Measurements from ENCODE around the gene PTPRD. TPM values are rescaled to one million over a fixed set of nuclear protein-coding genes. Genes with fewer than 3 reads are reported as not detected.

The PTPRD gene
- total RNA-seq, 2 donors from 2014 or later, result 97.4 to 101 TPM

- Histone ChIP-seq H3K4me1 (ENCODE audit: control insufficient read depth, insufficient read depth, low read length) (no peaks in the 10 kb centered on the region), H3K27ac (ENCODE audit: low read depth, low read length) (no peak overlapping the region), H3K9me3 (ENCODE audit: control insufficient read depth, low read length) (no peaks in the 10 kb centered on the region), H3K27me3 (ENCODE audit: control insufficient read depth, insufficient read depth, low read length, poor library complexity, severe bottlenecking) (peaks cover 60% of the 10 kb centered on the region), H3K9ac (ENCODE audit: extremely low read depth, low read length, poor library complexity, severe bottlenecking) (no peak overlapping the region), H3K4me3 (ENCODE audit: low read length) (no peak overlapping the region), H3K36me3 (ENCODE audit: control insufficient read depth, insufficient read depth, low read length) (no peaks in the 10 kb centered on the region)
- Mint-ChIP-seq H3K9me3 (no peaks in the 10 kb centered on the region), H3K27me3 (ENCODE audit: insufficient read depth) (peaks cover 33% of the 10 kb centered on the region), H3K4me3 (no peak overlapping the region), H3K36me3 (ENCODE audit: low read depth) (no peaks in the 10 kb centered on the region), H3K27ac (no peak overlapping the region), H3K4me1 (peaks cover 10% of the 10 kb centered on the region)
- no peak for DNase-seq
- TF ChIP-seq CTCF (conservative IDR thresholded peaks at IDR 0.05), result no peak
These were observed 1049.0 kb downstream of the PTPRD start for GRCh38 chr9:9563817-9564216.

- no peak for DNase-seq
- Mint-ChIP-seq H3K4me3 (no peak overlapping the region), H3K9me3 (no peaks in the 10 kb centered on the region), H3K4me1 (peaks cover 35% of the 10 kb centered on the region), H3K36me3 (ENCODE audit: low read depth) (no peaks in the 10 kb centered on the region), H3K27ac (no peak overlapping the region), H3K27me3 (ENCODE audit: insufficient read depth) (peaks cover 15% of the 10 kb centered on the region)
- Histone ChIP-seq H3K4me1 (ENCODE audit: control insufficient read depth, insufficient read depth, low read length) (peaks cover 9% of the 10 kb centered on the region), H3K4me3 (ENCODE audit: low read length) (no peak overlapping the region), H3K9me3 (ENCODE audit: control insufficient read depth, low read length) (no peaks in the 10 kb centered on the region), H3K9ac (ENCODE audit: extremely low read depth, low read length, poor library complexity, severe bottlenecking) (no peak overlapping the region), H3K36me3 (ENCODE audit: control insufficient read depth, insufficient read depth, low read length) (no peaks in the 10 kb centered on the region), H3K27ac (ENCODE audit: low read depth, low read length) (no peak overlapping the region), H3K27me3 (ENCODE audit: control insufficient read depth, insufficient read depth, low read length, poor library complexity, severe bottlenecking) (peaks cover 30% of the 10 kb centered on the region)
- TF ChIP-seq CTCF (conservative IDR thresholded peaks at IDR 0.05), result no peak
- 93 to 97% methylated on average over 4 to 11 of the region's 11 CpGs for WGBS, 2 experiments (ENCODE audit: insufficient coverage in 1 of 2, insufficient read length in 1 of 2)
These were observed 1052.3 kb downstream of the PTPRD start for GRCh38 chr9:9560382-9561035.

GRCh38 chr9:9558907-9559306, 1053.9 kb downstream of the PTPRD start:
- no peaks in the 10 kb centered on the region for H3K36me3 Mint-ChIP-seq (ENCODE audit: low read depth)
- H3K27me3 Mint-ChIP-seq (ENCODE audit: insufficient read depth), result peaks cover 12% of the 10 kb centered on the region
- H3K4me3 Mint-ChIP-seq, result no peak overlapping the region
- H3K9ac ChIP-seq (ENCODE audit: extremely low read depth, low read length, poor library complexity, severe bottlenecking), result no peak overlapping the region
- no peak overlapping the region for H3K4me3 ChIP-seq (ENCODE audit: low read length)
- H3K27me3 ChIP-seq (ENCODE audit: control insufficient read depth, insufficient read depth, low read length, poor library complexity, severe bottlenecking), result peaks cover 21% of the 10 kb centered on the region
- H3K27ac Mint-ChIP-seq, result no peak overlapping the region
- H3K4me1 Mint-ChIP-seq, result peaks cover 35% of the 10 kb centered on the region
- 94 to 98% methylated on average over 7 of the region's 7 CpGs for WGBS, 2 experiments (ENCODE audit: insufficient coverage in 1 of 2, insufficient read length in 1 of 2)
- DNase-seq, result no peak
- no peaks in the 10 kb centered on the region for H3K36me3 ChIP-seq (ENCODE audit: control insufficient read depth, insufficient read depth, low read length)
- no peaks in the 10 kb centered on the region for H3K9me3 Mint-ChIP-seq
- no peak for TF ChIP-seq CTCF (conservative IDR thresholded peaks at IDR 0.05)
- no peaks in the 10 kb centered on the region for H3K9me3 ChIP-seq (ENCODE audit: control insufficient read depth, low read length)
- peaks cover 9% of the 10 kb centered on the region for H3K4me1 ChIP-seq (ENCODE audit: control insufficient read depth, insufficient read depth, low read length)
- no peak overlapping the region for H3K27ac ChIP-seq (ENCODE audit: low read depth, low read length)

All from endodermal cell (in vitro differentiated cells).